GM10847 (cell line): ENCODE measurements around the gene LBR.

Experiments
- POLR2A ChIP-seq: IDR thresholded peaks from 2 replicates; pipeline ENCODE4 v1.6.1; 2011; ENCODE audit not compliant: insufficient read length; ENCODE audit errors: extremely low read depth

Gene LBR

DNA sequence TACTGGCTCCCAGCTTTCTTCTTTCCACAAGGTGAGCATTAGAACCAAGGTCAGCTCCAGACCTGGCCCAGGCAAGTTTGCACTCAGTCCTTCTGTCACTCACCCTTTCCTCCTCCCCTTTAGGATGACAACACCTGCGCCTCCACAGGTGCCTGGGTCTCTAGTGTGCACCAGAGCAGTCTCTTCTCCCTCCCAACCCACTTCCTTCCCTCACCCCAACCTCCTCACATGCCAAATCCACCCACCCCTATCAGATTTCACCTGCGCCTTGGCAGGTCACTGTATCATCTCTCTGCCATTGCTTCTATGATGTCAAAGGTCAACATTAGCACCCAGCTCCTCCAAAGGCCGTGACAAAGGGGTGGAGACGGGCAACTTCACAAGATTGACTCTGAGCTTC, 38.0 kb downstream of the LBR start:
- no peak for TF ChIP-seq POLR2A

DNA sequence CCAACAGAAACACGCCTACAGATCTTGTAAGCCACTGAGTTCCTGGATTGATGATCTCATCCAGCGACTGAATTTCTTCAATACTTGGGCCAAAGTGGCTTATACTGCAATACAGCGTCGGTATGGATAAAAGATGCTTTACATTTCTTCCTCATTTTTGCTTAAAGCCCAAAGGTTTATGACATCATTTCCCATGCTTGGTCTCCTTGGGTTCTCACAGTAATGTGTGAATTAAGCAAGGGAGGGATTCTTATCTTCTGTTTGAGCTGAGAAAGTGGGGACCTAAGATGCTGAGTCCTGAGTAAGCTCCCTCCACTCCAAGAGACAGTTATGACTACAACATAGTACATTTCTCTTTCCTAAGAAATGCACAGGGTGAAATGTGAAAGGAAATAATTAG, 39.5 kb downstream of the LBR start:
- no peak for TF ChIP-seq POLR2A

DNA sequence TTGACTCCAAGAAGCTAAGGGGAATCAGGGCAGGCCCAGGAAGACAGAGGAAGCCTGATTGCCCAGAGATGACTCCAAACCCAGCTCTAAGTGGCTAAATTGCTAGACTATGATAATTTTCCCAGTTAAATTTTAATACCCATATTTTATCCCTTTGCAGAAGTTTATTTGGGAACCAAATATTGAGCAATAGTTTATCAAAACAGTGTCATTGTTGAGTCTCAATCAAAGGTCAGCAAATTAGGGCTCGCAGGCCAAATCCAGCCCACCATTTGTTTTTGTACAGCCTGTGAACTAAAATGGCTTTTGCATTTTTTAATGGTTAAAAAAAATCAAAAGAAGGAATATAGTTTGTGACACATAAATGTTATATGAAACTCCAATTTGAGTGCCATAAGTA, 47.1 kb downstream of the LBR start:
- no peak for TF ChIP-seq POLR2A

DNA sequence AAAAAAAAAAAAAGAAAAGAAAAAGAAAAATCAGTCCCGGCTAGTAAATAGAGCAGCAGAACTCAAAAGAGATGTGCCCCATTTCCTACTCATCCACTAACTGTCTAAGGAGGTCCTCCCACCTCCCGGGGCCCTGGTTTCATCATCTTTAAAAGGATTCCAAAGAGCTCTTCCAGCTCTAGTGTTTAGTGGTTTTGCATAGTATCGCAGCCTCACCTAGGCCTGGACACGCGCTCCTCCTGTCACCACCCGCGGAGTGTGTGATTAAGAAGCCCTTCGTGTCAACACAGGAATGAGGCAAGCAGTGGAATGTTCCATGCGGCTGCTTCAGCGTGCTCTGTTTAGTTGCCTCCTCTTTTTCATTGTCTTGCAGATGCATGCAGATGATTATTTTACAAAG, 49.0 kb downstream of the LBR start:
- no peak for TF ChIP-seq POLR2A

DNA sequence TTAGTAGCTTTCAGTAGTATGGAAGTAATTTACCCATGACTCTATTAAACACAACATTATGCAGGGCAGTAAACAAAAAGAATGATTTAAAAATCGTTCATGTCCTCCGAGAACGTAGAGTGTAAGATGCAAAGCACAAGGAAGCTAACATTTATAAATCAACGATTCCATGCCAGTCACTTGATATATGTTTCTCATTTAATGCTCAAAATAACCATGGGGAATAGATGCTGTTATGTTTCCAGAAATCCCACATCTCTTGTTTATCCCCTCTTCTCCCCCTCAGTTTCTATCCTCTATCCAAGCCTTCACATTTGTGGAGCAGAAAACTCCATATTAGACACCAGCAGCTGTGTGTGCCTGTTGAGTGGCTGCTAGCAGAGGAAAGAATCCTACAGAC, 52.8 kb downstream of the LBR start:
- TF ChIP-seq POLR2A = no peak

DNA sequence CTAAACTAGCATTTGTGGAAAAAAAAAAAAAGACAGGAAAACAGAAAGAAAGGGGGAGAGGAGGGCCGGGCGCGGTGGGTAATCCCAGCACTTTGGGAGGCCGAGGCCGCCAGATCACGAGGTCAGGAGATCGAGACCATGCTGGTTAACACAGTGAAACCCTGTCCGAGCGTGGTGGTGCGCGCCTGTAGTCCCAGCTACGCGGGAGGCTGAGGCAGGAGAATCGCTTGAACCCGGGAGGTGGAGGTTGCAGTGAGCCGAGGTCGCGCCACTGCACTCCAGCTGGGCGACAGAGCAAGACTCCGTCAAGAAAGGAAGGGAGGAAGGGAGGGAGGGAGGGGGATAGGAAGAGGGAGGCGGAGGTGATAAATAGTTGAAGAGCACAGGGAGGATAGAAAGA, 54.7 kb downstream of the LBR start:
- TF ChIP-seq POLR2A = no peak

DNA sequence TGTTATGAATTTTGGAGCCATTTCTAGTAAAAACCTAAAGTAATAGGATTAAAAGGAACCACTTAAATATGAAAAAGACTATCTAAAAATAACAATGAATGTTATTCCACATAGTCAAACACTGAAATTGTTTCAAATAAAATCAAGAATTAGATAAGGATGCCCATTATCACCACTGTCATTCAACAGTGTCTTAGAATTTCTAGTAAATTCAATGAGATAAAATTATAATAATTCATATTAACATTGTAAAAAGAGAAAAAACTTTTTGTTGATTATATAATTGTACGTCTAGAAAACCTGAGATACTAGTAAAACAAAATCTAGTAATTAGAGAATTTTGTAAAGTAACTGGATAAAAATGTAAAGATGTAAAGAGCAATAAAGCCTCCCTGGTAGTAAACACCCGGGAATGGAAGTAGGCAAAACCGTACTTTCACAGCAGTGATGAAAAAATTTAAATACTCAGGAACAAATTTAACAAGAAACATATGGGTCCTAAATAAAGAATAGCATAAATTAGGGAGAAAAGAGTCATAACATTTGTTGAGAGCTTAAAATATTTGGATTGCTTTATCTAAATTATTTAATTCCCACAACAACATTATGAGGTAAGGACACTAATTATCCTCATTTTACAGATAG, 56.4 kb downstream of the LBR start:
- TF ChIP-seq POLR2A = no peak

DNA sequence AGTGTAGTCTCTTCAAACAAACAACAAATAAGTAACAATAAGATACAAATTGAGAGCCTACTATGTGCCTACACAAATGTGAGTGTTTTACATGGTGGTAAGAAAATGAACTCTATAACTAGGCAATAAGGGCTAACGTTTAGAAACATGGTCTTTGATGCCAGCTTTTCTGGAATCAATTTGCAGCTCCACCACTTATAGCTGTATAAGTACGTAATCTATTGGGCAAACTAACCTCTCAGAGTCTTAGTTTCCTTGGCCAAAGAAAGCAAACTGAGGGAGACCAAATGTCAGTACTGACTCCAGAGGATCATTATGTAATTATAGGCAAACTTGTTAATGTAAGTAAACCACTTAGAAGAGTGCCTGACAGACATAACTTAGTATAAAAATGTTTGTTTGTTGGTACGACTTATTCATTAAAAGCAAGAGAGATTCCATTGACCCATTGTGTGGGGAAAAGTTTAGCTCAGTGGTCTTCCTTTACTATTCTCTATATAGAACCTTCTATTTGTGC, 59.7 kb downstream of the LBR start:
- TF ChIP-seq POLR2A = no peak

DNA sequence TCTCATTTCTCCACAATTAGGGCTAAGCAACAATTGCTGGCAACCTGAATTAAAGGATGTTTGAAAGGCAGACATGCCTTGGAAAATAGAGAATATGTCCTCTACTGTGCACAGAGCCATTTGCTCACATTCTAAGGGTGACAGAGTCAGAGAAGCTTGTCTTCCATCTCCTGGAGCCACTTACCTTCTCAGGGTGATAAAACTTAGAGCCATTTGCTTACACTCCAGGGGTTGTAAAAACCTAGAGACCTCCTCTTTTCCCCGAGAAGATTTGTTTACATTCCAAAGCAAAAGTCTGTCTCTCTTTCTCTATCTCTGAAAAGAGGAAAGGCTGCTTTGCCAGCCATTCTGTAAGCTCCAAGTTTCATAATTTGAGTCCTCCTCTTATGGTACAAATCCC, 61.3 kb downstream of the LBR start:
- TF ChIP-seq POLR2A = no peak

DNA sequence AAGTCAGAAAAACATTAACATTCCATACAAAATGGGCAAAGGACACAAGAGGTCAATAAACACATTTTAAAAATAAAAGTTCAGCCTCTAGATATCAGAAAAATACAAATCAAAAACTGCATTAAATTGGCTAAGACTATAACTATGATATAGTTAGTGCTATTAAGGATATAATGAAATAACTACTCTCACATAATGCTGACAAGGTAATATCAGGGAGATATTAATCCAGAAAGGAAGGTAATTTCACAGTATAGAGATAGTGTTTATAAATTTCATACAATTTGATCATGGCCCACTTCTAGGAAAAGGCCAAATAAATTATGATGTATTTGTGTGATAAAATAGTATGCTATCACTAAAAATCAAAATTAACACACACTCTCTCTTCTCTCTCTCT, 61.8 kb downstream of the LBR start:
- no peak for TF ChIP-seq POLR2A

DNA sequence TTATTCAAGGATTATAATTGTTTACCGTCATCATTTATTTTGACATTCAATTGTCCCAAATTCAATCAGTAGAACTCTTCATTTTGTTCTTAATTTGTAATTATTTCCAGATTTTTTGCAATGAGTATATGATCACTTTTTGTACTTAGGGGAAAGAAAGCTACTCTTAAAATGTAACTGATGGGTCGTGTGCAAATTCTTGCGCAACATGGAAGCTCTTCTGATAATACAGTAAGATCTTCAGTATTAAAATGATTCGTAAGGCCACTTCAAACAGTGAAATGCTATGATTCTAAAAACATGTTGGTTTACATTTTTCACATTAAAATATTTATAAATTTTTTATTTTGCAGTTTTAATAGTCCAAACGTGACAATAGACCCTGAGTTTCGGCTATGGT, 63.4 kb downstream of the LBR start:
- no peak for TF ChIP-seq POLR2A

DNA sequence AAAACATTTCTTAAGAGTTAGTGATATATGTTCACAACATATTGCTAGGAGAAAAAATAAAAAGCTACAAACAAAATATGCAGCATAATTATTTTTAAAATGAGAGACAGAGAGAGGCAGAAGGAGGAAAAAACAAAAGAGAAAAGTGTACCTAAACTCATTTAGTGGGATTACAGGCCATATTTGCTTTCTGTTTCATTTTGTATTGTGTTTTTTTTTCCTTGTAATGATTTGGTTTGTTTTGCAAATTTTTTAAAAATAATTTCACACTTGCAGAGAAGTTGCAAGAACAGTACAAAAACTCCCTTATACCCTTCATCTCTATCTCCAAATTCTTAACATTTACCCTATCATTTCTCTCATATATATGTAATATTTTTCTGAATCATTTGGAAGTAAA, 65.0 kb downstream of the LBR start:
- no peak for TF ChIP-seq POLR2A

DNA sequence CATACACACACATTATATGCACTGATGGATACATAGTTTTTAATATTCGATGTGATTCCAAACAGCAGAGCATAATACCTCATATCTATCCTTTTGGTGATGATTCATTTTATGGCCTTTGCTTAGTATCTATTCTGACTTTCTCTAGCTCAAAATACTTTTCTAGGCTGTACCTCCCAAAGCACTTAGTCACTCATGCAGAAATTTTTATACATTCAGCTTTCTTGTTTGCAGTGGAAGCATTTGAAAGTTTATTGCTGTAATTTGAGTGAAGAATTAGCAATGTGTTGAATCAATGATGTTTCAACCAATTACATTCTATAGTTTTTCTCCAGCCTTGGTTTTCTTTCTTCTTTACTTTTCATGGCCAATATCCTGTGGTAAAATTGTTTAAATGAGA, 66.7 kb downstream of the LBR start:
- no peak for TF ChIP-seq POLR2A

DNA sequence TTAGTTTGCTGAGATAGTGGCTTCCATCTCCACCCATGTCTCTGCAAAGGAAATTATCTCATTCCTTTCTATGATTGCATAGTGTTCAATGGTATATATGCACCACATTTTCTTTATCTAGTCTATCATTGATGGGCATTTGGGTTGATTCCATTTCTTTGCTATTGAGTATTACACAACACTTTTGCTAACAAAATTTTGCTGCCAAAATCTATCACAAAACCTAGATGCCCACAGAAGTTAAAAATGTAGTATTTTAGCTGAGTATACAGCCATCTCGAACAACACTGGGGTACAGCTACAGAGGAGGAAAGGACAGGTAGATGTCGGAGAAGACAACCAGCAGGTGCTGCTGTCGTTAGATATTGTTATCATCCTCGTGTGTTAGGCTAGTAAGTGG, 67.7 kb downstream of the LBR start:
- no peak for TF ChIP-seq POLR2A

DNA sequence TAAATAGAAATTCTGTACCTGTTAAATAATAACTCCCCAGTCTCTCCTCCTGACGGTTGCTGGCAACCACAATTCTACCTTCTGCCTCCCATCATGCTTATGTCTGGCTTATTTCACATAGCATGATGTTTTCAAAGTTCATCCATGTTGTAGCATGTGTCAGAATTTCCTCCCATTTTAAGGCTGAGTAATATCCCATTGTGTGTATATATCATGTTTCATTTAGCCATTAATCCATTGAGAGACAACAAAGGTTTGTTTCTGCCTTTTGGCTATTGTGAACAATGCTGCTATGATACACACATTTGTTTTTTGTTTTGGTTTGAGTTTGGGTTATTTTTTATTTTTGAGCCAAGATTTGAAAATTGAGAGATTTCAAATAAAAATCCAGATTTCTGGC, 72.0 kb downstream of the LBR start:
- TF ChIP-seq POLR2A = no peak

DNA sequence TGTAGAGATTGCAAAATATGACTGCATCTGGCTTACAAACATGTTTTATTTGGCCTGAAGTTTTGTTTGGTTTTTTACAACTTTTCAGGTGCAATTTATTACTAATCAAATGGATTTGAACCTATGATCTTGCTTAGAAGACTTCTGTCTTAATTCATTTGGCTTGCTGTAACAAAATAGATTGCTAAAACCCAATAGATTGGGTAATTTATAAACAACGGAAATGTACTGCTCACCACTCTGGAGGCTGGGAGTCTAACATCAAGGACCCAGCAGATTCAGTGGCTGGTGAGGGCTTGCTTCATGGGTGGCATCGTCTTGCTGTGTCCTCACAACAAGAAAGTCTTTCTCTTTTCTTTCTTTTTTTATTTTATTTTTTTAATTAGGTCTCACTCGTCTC, 72.9 kb downstream of the LBR start:
- TF ChIP-seq POLR2A = no peak
